ENCODE results near the gene DDX54.

Gene DDX54

DNA sequence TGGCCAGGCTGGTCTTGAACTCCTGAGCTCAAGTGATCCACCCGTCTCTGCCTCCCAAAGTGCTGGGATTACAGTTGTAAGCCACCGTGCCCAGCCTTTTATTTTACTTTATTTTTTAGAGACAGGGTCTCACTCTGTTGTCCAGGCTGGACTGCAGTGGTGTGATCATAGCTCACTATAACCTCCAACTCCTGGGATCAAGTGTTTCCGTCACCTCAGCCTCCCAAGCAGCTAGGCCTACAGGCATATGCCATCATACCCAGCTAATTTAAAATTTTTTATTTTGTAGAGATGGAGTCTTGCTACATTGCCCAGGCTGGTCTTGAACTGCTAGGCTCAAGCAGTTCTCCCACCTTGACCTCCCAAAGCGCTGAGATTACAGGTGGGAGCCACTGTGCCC, 39.7 kb upstream of the DDX54 start:
- DNase-seq (ENCODE audit: extremely low read depth, low read depth) = no peak
- H3K4me3 ChIP-seq (replicated peaks; ENCODE audit: low read depth, low read length) = no peak overlapping the region
- TF ChIP-seq, protein P1, sequence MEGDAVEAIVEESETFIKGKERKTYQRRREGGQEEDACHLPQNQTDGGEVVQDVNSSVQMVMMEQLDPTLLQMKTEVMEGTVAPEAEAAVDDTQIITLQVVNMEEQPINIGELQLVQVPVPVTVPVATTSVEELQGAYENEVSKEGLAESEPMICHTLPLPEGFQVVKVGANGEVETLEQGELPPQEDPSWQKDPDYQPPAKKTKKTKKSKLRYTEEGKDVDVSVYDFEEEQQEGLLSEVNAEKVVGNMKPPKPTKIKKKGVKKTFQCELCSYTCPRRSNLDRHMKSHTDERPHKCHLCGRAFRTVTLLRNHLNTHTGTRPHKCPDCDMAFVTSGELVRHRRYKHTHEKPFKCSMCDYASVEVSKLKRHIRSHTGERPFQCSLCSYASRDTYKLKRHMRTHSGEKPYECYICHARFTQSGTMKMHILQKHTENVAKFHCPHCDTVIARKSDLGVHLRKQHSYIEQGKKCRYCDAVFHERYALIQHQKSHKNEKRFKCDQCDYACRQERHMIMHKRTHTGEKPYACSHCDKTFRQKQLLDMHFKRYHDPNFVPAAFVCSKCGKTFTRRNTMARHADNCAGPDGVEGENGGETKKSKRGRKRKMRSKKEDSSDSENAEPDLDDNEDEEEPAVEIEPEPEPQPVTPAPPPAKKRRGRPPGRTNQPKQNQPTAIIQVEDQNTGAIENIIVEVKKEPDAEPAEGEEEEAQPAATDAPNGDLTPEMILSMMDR (IDR thresholded peaks at IDR 0.05; ENCODE audit: low read depth, low read length, missing control alignments) = no peak

DNA sequence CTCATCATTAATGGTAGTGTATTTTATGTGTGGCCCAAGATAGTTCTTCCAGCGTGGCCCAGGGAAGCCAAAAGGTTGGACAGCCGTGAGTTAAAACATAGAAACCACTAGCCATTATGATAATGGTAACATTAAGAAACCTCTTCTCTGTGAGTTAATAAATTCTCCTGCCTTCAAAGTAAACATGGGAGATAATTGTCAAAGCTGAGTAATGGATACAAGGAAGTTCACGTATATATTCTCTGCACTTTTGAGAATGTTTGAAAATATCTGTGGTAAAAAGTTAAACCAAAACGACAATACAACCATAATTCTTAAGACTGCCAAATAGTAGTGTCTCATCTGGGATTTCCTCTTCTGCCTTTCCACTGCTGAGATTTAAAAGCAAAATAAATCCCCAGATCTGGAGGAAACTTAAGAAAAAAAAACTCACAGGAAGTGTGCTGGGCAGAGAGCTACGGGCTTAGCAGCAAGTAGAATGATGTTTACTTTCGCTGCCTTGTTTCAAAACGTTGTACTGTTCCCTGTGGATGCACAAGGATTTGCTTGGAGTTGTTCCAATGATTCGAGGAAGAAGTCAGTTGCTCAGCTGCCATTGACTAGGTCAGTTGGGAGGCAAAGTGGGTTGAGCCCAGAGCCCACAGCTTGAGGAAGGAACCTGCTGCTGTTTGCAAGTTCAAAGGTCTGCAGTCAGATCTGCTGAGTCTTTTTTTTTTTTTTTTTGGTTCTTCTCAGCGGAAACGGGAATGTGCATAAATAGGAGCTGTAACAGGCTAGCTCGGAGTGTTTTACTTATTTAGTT, 37.7 kb upstream of the DDX54 start:
- DNase-seq (ENCODE audit: extremely low read depth, low read depth) = peak; percentile 82
- H3K4me3 ChIP-seq (replicated peaks; ENCODE audit: low read depth, low read length) = peak overlapping the region; percentile 89
- TF ChIP-seq, protein P1 (IDR thresholded peaks at IDR 0.05; ENCODE audit: low read depth, low read length, missing control alignments) = no peak

DNA sequence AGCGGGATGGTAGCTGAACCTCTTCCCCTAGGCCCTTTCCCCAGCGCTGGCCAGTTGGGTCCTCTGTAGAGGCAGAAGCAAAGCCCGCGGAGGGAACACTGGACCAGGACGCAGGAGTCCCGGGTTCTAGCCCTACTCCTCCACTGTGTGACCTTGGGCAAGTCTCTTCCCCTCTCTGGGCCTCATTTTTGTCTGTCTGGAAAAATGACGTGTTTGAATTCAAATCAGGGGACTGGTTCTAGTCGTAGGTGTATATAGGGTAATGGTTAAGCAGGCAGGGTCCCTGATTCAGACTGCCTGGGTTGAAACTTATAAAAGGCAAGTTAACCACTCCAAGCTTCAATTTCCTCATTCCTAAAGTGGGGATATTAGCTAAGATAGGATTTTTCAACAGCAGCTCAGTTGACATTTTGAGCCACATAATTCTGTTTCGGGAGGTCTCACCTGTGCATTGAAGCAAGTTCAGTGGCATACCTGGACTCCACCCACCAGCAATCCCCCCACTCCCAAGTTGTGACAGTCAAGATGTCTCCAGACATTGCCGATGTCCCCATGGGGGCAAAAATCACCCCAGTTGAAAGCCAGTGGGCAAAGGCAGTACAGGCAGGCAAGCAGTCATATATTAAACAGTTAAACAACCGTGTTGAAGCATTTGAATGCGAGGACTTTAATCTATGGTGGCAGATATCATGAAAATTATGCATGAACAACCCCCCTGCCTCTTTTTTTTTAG, 36.9 kb upstream of the DDX54 start:
- H3K4me3 ChIP-seq (replicated peaks; ENCODE audit: low read depth, low read length) = peak overlapping the region; percentile 89
- TF ChIP-seq, protein P1 (IDR thresholded peaks at IDR 0.05; ENCODE audit: low read depth, low read length, missing control alignments) = no peak
- DNase-seq (ENCODE audit: extremely low read depth, low read depth) = no peak

DNA sequence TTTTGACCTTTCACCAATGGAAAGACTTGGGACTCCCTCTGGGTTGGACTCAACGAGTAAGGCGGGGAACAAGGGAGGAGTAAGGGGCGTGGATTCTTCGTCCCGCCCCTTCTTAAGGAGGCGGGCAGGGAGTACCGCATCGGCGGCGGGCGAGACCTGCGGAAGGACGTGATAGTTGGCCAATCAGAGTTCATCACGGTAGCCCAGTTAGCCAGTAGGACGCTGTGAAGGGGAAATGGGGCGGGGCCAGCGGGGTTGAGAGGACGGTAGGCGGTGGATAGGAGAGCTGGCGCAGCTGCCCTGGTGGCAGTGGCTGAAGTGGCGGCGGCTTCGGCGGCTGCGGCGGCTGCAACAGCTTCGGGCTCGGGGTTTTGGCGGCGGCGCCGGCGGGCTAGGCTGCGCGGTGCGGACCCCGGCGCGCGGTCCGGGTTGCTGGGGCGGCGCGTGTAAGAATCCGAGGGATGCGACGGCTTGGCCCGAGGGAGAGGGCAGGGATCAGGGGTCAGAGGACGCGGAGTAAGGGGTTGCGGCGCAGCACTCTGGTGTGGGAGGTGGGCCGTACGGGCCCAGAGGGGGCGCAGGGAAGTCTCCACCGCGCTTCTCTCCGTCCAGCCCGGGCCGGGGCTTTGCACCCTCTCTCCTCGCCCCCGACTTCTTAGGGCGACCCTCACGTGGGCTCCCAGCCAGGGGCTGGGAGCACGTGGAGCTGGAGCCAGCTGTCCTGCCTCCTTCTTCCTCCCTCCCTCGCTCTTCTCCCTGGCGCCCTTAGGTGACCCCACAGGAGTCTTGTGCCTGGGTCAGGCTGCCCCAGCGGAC, 36.1 kb upstream of the DDX54 start, which contains the start of gene TPCN1:
TPCN1 (plus strand) TSS at position 284 of the 816 bp plus-strand sequence. CDS start 5,389 bp downstream, outside the sequence.
- H3K4me3 ChIP-seq (replicated peaks; ENCODE audit: low read depth, low read length) = peak within 1 kb of the TSS; percentile 89
- TF ChIP-seq, protein P1 (IDR thresholded peaks at IDR 0.05; ENCODE audit: low read depth, low read length, missing control alignments) = no peak
- DNase-seq (ENCODE audit: extremely low read depth, low read depth) = peak; percentile 100

DNA sequence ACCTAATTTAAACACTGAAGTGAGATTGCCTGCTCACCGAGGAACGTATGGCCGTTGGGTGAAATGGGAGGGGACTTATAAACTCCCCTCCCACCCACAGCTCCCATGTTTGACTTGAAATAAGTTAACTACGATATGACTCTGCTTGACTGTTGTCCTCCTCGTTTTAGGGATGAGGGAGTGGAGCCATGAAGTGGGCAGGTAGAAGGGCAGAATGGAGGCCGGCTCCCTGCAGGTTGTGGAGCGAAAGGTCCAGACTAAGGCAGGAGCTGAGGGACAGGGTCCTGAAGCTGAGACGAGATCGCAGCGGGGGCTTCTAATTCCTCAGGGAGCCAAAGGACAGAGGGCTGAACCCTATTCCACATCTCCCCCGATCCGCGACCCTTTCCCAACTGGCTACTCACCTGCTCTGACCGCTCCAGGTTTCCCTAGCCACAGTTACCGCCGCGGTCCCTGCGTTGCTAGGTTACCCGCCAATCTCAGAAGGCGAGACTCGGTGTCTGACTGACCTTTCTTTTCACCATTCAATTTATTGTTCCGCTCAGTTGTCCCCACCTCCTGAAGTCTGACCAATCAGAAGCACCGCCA, 35.4 kb upstream of the DDX54 start:
- DNase-seq (ENCODE audit: extremely low read depth, low read depth) = no peak
- peak overlapping the region; percentile 89 for H3K4me3 ChIP-seq (replicated peaks; ENCODE audit: low read depth, low read length)
- TF ChIP-seq, protein P1 (IDR thresholded peaks at IDR 0.05; ENCODE audit: low read depth, low read length, missing control alignments) = no peak

DNA sequence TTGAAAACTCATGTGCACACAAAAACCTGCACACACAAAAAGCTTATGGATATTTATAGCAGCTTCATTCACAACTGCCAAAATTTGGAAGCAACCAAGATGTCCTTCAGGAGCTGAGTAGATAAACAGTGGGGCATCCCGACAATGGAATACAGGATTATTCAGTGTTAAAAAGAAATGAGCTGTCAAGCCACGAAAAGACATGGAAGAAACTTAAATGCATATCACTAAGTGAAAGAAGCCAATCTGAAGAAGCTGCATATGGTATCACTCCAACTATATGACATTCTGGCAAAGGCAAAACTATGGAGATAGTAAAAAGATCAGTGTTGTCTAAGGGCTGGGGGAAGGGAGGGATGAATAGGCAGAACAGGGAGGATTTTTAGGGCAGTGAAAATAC, 30.7 kb upstream of the DDX54 start:
- TF ChIP-seq, protein P1 (IDR thresholded peaks at IDR 0.05; ENCODE audit: low read depth, low read length, missing control alignments) = no peak
- no peak overlapping the region for H3K4me3 ChIP-seq (replicated peaks; ENCODE audit: low read depth, low read length)
- DNase-seq (ENCODE audit: extremely low read depth, low read depth) = no peak

Data from HFF-Myc (cell line).